Tibial nerve (tissue), 3 donors: ENCODE results near the gene TRIM10.

Experiments used
- CTCF ChIP-seq, 5 experiments: fragments of 200-600 bp in 3 of 5; fragments of 450-650 bp in 2 of 5; sonication (generic) in 3 of 5; IDR thresholded peaks; one replicate each; pipeline ENCODE4 v1.5.1; 2016 to 2019; ENCODE audit warnings: antibody characterized with exemption in 5 of 5, mild to moderate bottlenecking in 3 of 5, moderate library complexity in 2 of 5
- POLR2A ChIP-seq, 2 donors: fragments of 450-650 bp; IDR thresholded peaks; one replicate each; pipeline ENCODE4 v1.6.1; 2017; ENCODE audit warnings: antibody characterized with exemption in 2 of 2, mild to moderate bottlenecking in 2 of 2, moderate library complexity in 2 of 2

DNA sequence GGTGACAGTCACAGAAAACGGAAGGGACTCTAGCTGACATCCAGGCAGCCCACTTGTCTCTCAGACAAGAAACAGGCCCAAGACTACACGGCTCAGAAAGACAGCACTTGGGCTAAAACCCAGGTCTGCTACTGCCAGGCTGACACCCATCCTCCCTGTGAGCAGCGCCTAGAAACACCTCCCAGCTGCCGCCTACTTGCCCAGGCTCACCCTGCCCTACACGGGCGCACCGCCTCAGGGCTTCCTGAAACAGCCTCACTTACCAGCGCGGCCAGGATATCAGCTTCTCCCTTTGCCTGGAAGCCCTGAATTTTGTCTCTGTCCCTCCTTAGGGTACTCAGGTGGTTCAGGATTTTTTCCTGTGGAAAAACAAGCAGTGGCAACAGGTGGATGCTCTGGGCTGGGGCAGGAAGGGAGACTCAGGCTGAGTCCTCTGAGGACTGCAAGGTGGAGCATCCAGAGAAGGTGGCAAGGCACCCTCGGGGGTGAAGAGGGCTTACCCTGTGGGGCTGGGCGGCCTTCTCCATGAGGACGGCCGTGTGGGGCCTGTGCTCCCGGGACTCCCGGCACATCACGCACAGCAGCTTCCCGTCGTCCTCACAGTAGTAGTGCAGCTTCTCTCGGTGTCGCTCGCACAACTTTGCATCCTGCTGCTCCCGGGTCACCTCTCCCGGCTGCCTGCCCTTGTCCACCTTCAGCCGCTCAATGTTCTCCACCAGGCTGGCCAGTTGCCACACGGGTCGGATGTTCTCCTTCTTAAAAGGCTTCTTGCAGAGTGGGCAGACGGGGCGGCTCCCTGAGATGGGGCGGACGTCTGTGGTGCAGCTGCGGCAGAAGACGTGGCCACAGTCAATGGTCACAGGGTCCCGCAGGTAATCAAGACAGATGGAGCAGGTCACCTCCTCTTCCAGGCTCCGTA, 37.4 kb upstream of the TRIM10 start:
- TF ChIP-seq CTCF (IDR thresholded peaks at IDR 0.05), result no peak
- TF ChIP-seq POLR2A (IDR thresholded peaks at IDR 0.05), result no peak
